ENCODE results near the gene SCARF1.
"Not testable (repeated sequence)": the region's sequence is repeated elsewhere in the genome, so short reads cannot be mapped to it uniquely, and the experiment has no call there.

Gene SCARF1, protein sequence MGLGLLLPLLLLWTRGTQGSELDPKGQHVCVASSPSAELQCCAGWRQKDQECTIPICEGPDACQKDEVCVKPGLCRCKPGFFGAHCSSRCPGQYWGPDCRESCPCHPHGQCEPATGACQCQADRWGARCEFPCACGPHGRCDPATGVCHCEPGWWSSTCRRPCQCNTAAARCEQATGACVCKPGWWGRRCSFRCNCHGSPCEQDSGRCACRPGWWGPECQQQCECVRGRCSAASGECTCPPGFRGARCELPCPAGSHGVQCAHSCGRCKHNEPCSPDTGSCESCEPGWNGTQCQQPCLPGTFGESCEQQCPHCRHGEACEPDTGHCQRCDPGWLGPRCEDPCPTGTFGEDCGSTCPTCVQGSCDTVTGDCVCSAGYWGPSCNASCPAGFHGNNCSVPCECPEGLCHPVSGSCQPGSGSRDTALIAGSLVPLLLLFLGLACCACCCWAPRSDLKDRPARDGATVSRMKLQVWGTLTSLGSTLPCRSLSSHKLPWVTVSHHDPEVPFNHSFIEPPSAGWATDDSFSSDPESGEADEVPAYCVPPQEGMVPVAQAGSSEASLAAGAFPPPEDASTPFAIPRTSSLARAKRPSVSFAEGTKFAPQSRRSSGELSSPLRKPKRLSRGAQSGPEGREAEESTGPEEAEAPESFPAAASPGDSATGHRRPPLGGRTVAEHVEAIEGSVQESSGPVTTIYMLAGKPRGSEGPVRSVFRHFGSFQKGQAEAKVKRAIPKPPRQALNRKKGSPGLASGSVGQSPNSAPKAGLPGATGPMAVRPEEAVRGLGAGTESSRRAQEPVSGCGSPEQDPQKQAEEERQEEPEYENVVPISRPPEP

GRCh38 chr17:1645207-1646171 lies at the start of gene SCARF1:
TSS of gene SCARF1 (minus strand) at chr17:1645732. CDS start at chr17:1645697, 35 bp downstream.
- no peak for DNase-seq (ENCODE audit: low read depth)

DNA sequence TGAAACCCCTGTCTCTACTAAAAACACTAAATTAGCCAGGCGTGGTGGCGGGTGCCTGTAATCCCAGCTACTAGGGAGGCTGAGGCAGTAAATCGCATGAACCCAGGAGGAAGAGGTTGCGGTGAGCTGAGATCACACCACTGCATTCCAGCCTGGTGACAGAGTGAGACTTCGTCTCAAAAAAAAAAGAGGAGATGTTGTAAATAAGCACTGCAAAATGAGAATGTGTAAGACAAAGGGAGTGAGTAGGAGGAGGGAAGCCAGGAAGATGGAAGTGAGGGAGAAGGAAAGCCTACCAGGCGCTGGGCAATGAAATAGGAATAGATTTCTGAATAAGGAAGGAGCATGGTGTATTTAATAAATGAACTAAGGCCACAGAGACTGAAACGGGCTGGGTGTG lies 47.8 kb upstream of the SCARF1 start:
- DNase-seq (ENCODE audit: low read depth), result no peak

DNA sequence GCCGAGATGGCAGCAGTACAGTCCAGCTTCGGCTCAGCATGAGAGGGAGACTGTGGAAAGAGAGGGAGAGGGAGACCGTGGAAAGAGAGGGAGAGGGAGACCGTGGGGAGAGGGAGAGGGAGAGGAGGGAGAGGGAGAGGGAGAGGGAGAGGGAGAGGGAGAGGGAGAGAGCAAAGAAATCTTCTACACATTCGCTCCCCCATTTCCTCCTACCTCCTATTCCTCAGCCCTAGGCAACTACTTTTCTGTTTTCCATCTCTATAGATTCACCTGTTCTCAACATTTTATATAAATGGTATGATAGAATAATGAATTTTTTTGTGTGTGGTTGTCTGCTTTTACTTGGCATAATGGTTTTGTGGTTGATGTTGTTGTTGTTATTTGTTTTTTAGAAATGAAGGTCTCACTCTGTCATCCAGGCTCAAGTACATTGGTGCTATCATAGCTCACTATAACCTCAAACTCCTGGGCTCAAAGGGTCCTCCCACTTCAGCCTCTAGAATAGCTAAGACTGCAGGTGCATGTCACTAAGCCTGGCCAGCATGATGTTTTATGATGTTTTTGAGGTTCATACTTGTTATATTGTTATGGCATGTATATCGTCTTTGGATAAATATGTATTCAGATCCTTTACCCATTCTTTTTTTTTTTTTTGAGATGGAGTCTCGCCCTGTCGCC lies 45.2 kb upstream of the SCARF1 start:
- DNase-seq (ENCODE audit: low read depth), result no peak

GRCh38 chr17:1688405-1688804 lies 42.9 kb upstream of the SCARF1 start:
- DNase-seq (ENCODE audit: low read depth), result not testable (repeated sequence)

- DNase-seq (ENCODE audit: low read depth), result no peak
Observed at GRCh38 chr17:1686086-1686485, 40.6 kb upstream of the SCARF1 start.

GRCh38 chr17:1684378-1685189 lies 39.1 kb upstream of the SCARF1 start, which contains the start of gene PRPF8:
TSS of gene PRPF8 (minus strand) at chr17:1684867. CDS start at chr17:1684571, 296 bp downstream.
- DNase-seq (ENCODE audit: low read depth), result peak; percentile 97

GRCh38 chr17:1683459-1683858 lies 37.9 kb upstream of the SCARF1 start:
- no peak for DNase-seq (ENCODE audit: low read depth)

GRCh38 chr17:1676401-1676800 lies 30.9 kb upstream of the SCARF1 start:
- DNase-seq (ENCODE audit: low read depth), result no peak

DNA sequence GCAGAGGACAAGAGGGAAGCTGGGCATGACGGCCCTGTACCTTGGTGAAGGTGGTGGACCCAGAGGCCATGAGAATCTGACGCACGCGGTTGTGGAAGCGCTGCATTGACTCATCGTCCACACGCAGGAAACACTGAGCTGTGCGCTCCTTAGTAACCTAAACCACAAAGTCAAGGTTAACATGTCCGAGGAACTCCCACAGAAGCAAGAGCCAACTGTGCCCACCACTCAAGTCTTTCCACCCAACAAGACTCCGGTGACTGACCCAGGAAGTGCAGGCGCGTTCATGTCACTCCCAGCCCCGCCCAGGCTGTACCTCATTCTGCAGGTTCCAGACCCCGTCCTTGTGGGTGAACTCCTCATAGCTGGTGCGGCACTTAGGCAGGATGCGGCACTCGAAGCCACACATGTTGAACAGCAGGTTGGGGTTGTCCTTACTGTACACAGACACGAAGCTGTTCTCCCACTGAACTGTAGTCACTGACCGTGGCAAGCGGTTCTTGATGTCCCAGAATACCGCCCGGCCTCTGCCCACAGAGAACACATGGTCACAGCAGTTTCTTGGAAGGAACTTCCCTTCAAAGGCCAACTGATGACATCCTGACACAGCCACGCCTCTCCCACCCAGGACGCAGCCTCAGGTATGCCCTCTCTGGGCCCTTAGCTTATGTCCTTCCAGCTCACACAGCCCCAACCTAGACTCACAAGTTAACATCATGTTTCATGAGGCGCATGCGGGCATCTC lies 27.7 kb upstream of the SCARF1 start:
- no peak for DNase-seq (ENCODE audit: low read depth)

GRCh38 chr17:1663934-1664333 lies 18.4 kb upstream of the SCARF1 start:
- not testable (repeated sequence) for DNase-seq (ENCODE audit: low read depth)

GRCh38 chr17:1661045-1661444 lies 15.5 kb upstream of the SCARF1 start:
- DNase-seq (ENCODE audit: low read depth), result no peak

GRCh38 chr17:1658100-1658499 lies 12.6 kb upstream of the SCARF1 start:
- DNase-seq (ENCODE audit: low read depth), result no peak

DNA sequence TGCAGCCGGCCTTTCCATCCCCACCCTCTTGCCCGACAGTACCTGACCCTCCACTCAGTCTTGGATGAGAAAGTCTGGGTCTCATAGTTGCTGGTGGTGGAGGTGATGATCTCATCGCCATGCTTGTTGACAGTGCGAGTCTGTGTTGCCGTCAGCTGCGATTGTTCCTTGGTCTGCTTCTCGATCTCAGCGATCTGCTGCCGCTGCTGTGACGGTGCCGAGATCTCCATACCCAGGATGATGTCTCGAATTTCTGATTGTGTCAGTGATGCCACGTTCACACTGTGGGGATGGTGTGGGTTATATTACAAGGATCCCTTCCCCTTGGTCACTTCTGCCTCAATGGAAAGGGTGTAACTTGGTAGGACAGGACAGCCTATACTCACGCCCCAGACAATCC lies 8.2 kb upstream of the SCARF1 start:
- no peak for DNase-seq (ENCODE audit: low read depth)

GRCh38 chr17:1652794-1653193 lies 7.3 kb upstream of the SCARF1 start:
- DNase-seq (ENCODE audit: low read depth), result not testable (repeated sequence)

- DNase-seq (ENCODE audit: low read depth), result no peak
Observed at GRCh38 chr17:1651559-1651844, 6.0 kb upstream of the SCARF1 start.

DNA sequence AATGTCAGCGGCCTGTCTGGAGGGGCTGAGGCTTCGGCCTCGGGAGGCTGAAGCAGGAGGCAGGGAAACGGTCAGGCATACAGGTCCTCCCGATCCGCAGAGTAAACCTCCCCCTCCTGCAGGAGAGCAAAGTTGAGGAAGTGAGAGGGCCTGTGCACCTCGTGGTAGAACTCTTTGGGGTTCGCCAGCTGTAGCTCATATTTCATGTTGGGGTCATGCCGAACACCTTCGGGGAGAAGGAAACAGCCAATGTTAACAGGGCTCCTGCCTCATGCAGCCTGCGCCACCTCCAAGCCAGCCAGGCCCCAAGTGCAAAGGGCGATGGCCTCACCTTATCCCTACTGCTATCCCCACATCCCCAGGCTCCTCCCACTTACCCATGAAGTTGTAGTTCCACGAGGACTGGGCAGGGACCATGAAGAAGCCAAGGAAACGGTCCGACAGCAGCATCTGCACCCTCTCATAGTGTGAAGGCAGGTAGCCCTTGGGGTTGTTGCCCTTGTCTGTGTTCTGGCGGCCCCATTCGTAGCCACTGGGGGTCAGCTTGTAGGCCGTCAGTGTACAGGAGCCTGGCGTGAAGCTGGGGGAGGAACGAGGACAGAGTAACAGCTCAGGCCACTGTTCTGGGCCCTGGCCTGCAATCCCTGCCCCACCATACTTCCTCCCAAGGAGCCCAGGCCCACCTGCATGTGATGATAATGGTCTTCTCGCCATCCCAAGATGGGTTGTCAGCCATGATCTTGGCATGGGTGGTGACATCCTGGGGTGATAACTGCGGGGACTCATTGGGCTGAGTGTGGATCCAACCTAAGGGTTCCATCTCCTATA lies 5.4 kb upstream of the SCARF1 start:
- no peak for DNase-seq (ENCODE audit: low read depth)

- no peak for DNase-seq (ENCODE audit: low read depth)
Observed at GRCh38 chr17:1649844-1650501, 4.4 kb upstream of the SCARF1 start, which contains the start of gene RILP. TSS of gene RILP (minus strand) at chr17:1649866. CDS start at chr17:1649804, 62 bp downstream.

Measured in stimulated activated CD8-positive, alpha-beta memory T cell treated with anti-CD3 and anti-CD28 coated beads, Interleukin-15, amount 100 ng/mL, for 1 hour (primary cell).